IMR-90 (cell line): ENCODE measurements around the gene APP. TPM values are rescaled to one million over a fixed set of nuclear protein-coding genes. Genes with fewer than 3 reads are reported as not detected.

ENCODE experiments used
- ATAC-seq: fragments of 200-7000 bp; cut with Tn5 transposase; 2 replicates; pipeline ENCODE4 v1.9.1; 2020; ENCODE audit warnings: low read depth, mild to moderate bottlenecking, moderate library complexity
- BruUV-seq: library from RNA; stranded (reverse); fragments of 400-500 nt; replicated peaks from 2 replicates; lab custom pipeline; 2021; lab: Mats Ljungman, UMichigan
- CTCF ChIA-PET: fragments of 300-600 bp; formaldehyde crosslinking; extraction: SDS; loops from one replicate; lab custom pipeline; 2021; ENCODE audit warnings: antibody characterized with exemption; lab: Yijun Ruan, JAX
- POLR2A ChIA-PET: fragments of 300-600 bp; sonication (Branson Sonifier 250); formaldehyde crosslinking; loops from one replicate; lab custom pipeline; 2022; ENCODE audit warnings: antibody characterized with exemption; ENCODE audit not compliant: unreplicated experiment; lab: Charles Lee
- DNase-seq: peaks from one replicate; pipeline ENCODE4 v3.0.0; 2013
- H2AFZ ChIP-seq: replicated peaks from 2 replicates; pipeline ENCODE3; 2013; ENCODE audit warnings: low read length, mild to moderate bottlenecking; ENCODE audit not compliant: poor library complexity
- H2AK5ac ChIP-seq: 2 replicates; pipeline ENCODE4 v1.6.1; 2013; ENCODE audit warnings: low read depth, low read length, inconsistent platforms
- H2AK9ac ChIP-seq: replicated peaks from 2 replicates; pipeline ENCODE3; 2013; ENCODE audit warnings: mild to moderate bottlenecking, low read depth, low read length, moderate library complexity; ENCODE audit not compliant: poor library complexity
- H2BK120ac ChIP-seq: 2 replicates; pipeline ENCODE4 v1.6.1; 2013; ENCODE audit warnings: low read depth, low read length, inconsistent platforms
- H2BK15ac ChIP-seq: 3 replicates; pipeline ENCODE4 v1.6.1; 2013; ENCODE audit warnings: low read depth, low read length, inconsistent platforms
- H2BK20ac ChIP-seq: 2 replicates; pipeline ENCODE4 v1.6.1; 2013; ENCODE audit warnings: low read depth, mild to moderate bottlenecking, inconsistent platforms, low read length, moderate library complexity
- H2BK5ac ChIP-seq: 2 replicates; pipeline ENCODE4 v1.6.1; 2013; ENCODE audit warnings: mild to moderate bottlenecking, low read depth, low read length, inconsistent platforms; ENCODE audit not compliant: poor library complexity, severe bottlenecking
- H3K14ac ChIP-seq: replicated peaks from 2 replicates; pipeline ENCODE4 v1.6.1; 2013; ENCODE audit warnings: low read depth, low read length, inconsistent platforms
- H3K18ac ChIP-seq: 2 replicates; pipeline ENCODE4 v1.6.1; 2013; ENCODE audit warnings: low read depth, low read length, control low read depth
- H3K23ac ChIP-seq: 2 replicates; pipeline ENCODE4 v1.6.1; 2013; ENCODE audit warnings: low read depth, low read length, inconsistent platforms
- H3K27ac ChIP-seq: 2 replicates; pipeline ENCODE4 v1.5.1; 2013; ENCODE audit warnings: mild to moderate bottlenecking, control low read depth, low read length; ENCODE audit not compliant: insufficient read depth
- H3K27me3 ChIP-seq: 2 replicates; pipeline ENCODE4 v1.6.1; 2013; ENCODE audit warnings: low read length; ENCODE audit not compliant: control insufficient read depth, insufficient read depth
- H3K36me3 ChIP-seq: 2 replicates; pipeline ENCODE4 v1.6.1; 2013; ENCODE audit warnings: low read length, mixed read lengths; ENCODE audit not compliant: control insufficient read depth, insufficient read depth
- H3K4ac ChIP-seq: 2 replicates; pipeline ENCODE4 v1.6.1; 2013; ENCODE audit warnings: low read depth, low read length, inconsistent platforms
- H3K4me1 ChIP-seq: 2 replicates; pipeline ENCODE4 v1.6.1; 2013; ENCODE audit warnings: low read length, mixed read lengths; ENCODE audit not compliant: control insufficient read depth, insufficient read depth
- H3K4me2 ChIP-seq: 2 replicates; pipeline ENCODE4 v1.6.1; 2013; ENCODE audit warnings: low read depth, mild to moderate bottlenecking, control low read depth, low read length, moderate library complexity
- H3K4me3 ChIP-seq: 2 replicates; pipeline ENCODE4 v1.5.1; 2013; ENCODE audit warnings: low read depth, mild to moderate bottlenecking, control low read depth, low read length, moderate library complexity; ENCODE audit not compliant: insufficient read depth
- H3K56ac ChIP-seq: 2 replicates; pipeline ENCODE4 v1.6.1; 2013; ENCODE audit warnings: low read length, inconsistent platforms; ENCODE audit not compliant: insufficient read depth; ENCODE audit errors: extremely low read depth
- H3K79me1 ChIP-seq, 2 experiments: 2 replicates each; pipeline ENCODE4 v1.6.1; 2013; ENCODE audit warnings: low read length in 2 of 2, inconsistent platforms in 1 of 2, low read depth in 1 of 2
- H3K9ac ChIP-seq: 2 replicates; pipeline ENCODE4 v1.6.1; 2013; ENCODE audit warnings: low read depth, low read length, control low read depth
- H3K9me1 ChIP-seq: 2 replicates; pipeline ENCODE4 v1.6.1; 2013; ENCODE audit warnings: low read length, inconsistent platforms; ENCODE audit not compliant: insufficient read depth
- H3K9me3 ChIP-seq: 2 replicates; pipeline ENCODE4 v1.6.1; 2013; ENCODE audit warnings: low read length; ENCODE audit not compliant: control insufficient read depth, insufficient read depth
- H4K20me1 ChIP-seq: 2 replicates; pipeline ENCODE4 v1.6.1; 2013; ENCODE audit warnings: low read length, inconsistent platforms; ENCODE audit not compliant: insufficient read depth
- H4K5ac ChIP-seq: 2 replicates; pipeline ENCODE4 v1.6.1; 2013; ENCODE audit warnings: mild to moderate bottlenecking, low read depth, low read length, control low read depth
- H4K8ac ChIP-seq, 2 experiments: 2 replicates each; pipeline ENCODE4 v1.6.1; 2013; ENCODE audit warnings: low read depth in 2 of 2, low read length in 2 of 2, control low read depth in 1 of 2, inconsistent platforms in 1 of 2
- H4K91ac ChIP-seq: 2 replicates; pipeline ENCODE4 v1.6.1; 2013; ENCODE audit warnings: low read depth, low read length, inconsistent platforms; ENCODE audit not compliant: insufficient read depth
- MAFK ChIP-seq: IDR thresholded peaks from 2 replicates; pipeline ENCODE4 v1.6.1; 2012; ENCODE audit warnings: low read depth, low read length, improper control_type of control experiment
- MAZ ChIP-seq: IDR thresholded peaks from 2 replicates; pipeline ENCODE4 v1.6.1; 2012; ENCODE audit warnings: low read depth, mild to moderate bottlenecking, low read length, improper control_type of control experiment, moderate library complexity, borderline replicate concordance
- NFE2L2 ChIP-seq: fragments of 150-350 bp; IDR thresholded peaks from 2 replicates; pipeline ENCODE4 v1.6.1; 2016; ENCODE audit warnings: low read depth, mild to moderate bottlenecking, low read length
- POLR2A ChIP-seq: IDR thresholded peaks from 2 replicates; pipeline ENCODE4 v1.6.1; 2012; ENCODE audit warnings: mild to moderate bottlenecking, low read depth, low read length
- WGBS, 2 experiments: methylation state at CpG; one replicate each; pipeline versions ENCODE4 v1.1.5 to v1.1.7; 2013; ENCODE audit warnings: missing lambda C conversion rate in 2 of 2; ENCODE audit not compliant: insufficient read length in 1 of 2; ENCODE audit errors: extremely low coverage in 2 of 2; 5-methylcytosine and 5-hydroxymethylcytosine counted together
- dilution Hi-C: fragments of 300-500 bp; cut with HindIII; formaldehyde crosslinking; loops from one replicate; pipeline ENCODE4 v1.14.3; 2018; ENCODE audit warnings: low sequenced_read_pairs; ENCODE audit not compliant: unreplicated experiment
- in situ Hi-C: fragments of 300-500 bp; cut with MboI; formaldehyde crosslinking; loops from 3 replicates; pipeline ENCODE4 v1.14.3; 2019; ENCODE audit warnings: low sequenced_read_pairs, inconsistent platforms, mixed read lengths
- intact Hi-C: fragments of 100-400 bp; cut with micrococcal nuclease; formaldehyde crosslinking; loops from 2 replicates; pipeline ENCODE4 v1.10.0; 2022
- polyA plus RNA-seq, 3 experiments: library from polyadenylated mRNA; depleted of rRNA; stranded (reverse); fragments of >200 nt; gene quantifications; 2 replicates each; pipeline ENCODE4 v1.2.3, GENCODE V29; 2012; ENCODE audit warnings: low replicate concordance in 1 of 3
- total RNA-seq: library from RNA; depleted of rRNA; stranded (reverse); fragments of >200 nt; gene quantifications from 2 replicates; pipeline ENCODE4 v1.2.3, GENCODE V29; 2012

The APP gene
- total and polyA plus RNA-seq, 2 of the 4 experiments (the other 2 are of a cell fraction): 191 to 530 TPM

- WGBS, 2 experiments: 100% methylated on average over 1 of the region's 8 CpGs; no CpG with 5 or more reads in 1 of the 2 experiments
- Histone ChIP-seq H3K56ac (no peak overlapping the region), H3K14ac (no peak overlapping the region), H2AK9ac (no peak overlapping the region), H4K5ac (no peak overlapping the region), H2BK120ac (no peak overlapping the region), H3K27ac (no peak overlapping the region), H3K4ac (no peak overlapping the region), H3K9me1 (peaks cover 2% of the 10 kb centered on the region; the same call in 1 of the 2 replicates), H4K91ac (no peak overlapping the region), H2BK20ac (no peak overlapping the region), H3K36me3 (peaks cover 34% of the 10 kb centered on the region), H3K4me2 (no peak overlapping the region), H3K79me1 (peaks cover 7 to 9% of the 10 kb centered on the region in 2 experiments; a peak in 3 of 4 replicates), H4K8ac (no peak overlapping the region), H2AFZ (no peak overlapping the region), H3K9ac (no peak overlapping the region), H3K27me3 (no peaks in the 10 kb centered on the region), H4K20me1 (no peaks in the 10 kb centered on the region), H2BK5ac (no peak overlapping the region), H2BK15ac (no peak overlapping the region), H3K4me3 (no peak overlapping the region), H3K9me3 (peaks cover 2% of the 10 kb centered on the region; the same call in 1 of the 2 replicates), H2AK5ac (no peak overlapping the region), H3K23ac (no peak overlapping the region), H3K4me1 (no peaks in the 10 kb centered on the region), H3K18ac (no peak overlapping the region)
- intact Hi-C loops: no loop called here
- dilution Hi-C loops: no loop called here
- ChIA-PET POLR2A (no interaction called here), CTCF (no interaction called here)
- DNase-seq: no peak
- ATAC-seq: no peak
- no TSS peak for BruUV-seq
- in situ Hi-C loops: no loop called here
- no peak for TF ChIP-seq MAFK
- TF ChIP-seq NFE2L2: no peak
- no peak for TF ChIP-seq MAZ
- TF ChIP-seq POLR2A: no peak
These were observed 195.6 kb downstream of the APP start for GRCh38 chr21:25974964-25975363.
